Measurements from ENCODE around the gene CFLAR.

CFLAR gene

DNA sequence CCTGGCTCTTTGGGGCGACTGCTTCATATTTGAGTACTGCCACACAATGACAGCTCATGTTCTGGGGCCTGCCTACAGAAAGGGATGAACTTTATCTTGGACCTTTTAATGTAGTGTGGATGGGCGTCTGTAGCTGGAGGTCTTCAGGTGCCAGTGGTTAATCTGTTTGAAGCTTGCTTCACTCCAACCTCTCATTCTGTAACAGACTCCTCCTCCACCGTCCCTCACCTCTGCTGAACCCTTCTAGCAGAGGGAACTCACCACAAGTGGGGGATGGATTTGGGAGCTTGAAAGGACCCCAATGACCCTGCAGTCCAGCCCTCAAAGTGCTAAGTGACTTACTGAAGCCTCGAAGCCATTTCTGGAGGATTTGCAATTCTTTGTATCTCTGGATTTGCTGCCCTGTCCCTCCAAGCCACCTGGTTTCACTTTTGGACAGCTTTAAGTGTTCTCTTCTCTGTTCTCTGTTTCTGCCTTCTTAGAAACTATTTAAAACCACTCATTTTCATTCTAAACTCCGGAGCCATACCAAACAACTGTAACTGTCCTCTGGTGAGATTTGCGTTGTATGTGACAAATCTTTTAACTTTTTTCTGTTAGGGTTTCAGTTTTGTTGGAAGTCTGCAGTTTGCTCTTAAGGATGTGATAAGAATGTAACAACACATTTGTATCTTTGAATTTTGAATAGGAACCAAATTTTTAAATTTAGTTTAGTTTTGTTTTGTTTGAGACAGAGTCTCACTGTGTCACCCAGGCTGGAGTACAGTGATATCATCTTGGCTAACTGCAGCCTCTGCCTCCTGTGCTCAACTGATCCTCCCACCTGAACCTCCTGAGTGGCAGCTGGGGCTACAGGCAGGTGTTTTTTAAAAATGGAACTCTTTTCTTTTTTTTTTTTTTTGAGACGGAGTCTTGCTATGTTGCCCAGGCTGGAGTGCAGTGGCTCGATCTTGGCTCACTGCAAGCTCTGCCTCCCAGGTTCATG, 107.4 kb downstream of the CFLAR start:
- no peak for DNase-seq
- Mint-ChIP-seq H3K36me3 (ENCODE audit: low read depth) (peaks cover 4% of the 10 kb centered on the region), H3K27ac (no peak overlapping the region)

More for the DNA sequence above, 107.4 kb downstream of the CFLAR start:
- ATAC-seq: no peak
- H3K4me1 Mint-ChIP-seq: peaks cover 53% of the 10 kb centered on the region
- no peaks in the 10 kb centered on the region for H3K9me3 Mint-ChIP-seq
- H3K4me3 Mint-ChIP-seq: no peak overlapping the region
- H3K27me3 Mint-ChIP-seq: no peaks in the 10 kb centered on the region

Data from activated naive CD8-positive, alpha-beta T cell treated with anti-CD3 and anti-CD28 coated beads, Interleukin-2, amount 50 U/mL, for 24 hours (primary cell).